Memory B cell (primary cell): ENCODE measurements around the gene FAHD1.
"Not testable (repeated sequence)": the region's sequence is repeated elsewhere in the genome, so short reads cannot be mapped to it uniquely, and the experiment has no call there.

Experiments
- ATAC-seq: fragments of 150-1000 bp; cut with Tn5 transposase; 2 replicates; pipeline ENCODE4 v1.10.0; 2021; ENCODE audit warnings: low read depth, mild to moderate bottlenecking, moderate library complexity
- DNase-seq, 2 donors: peaks; one replicate each; pipeline ENCODE4 v3.0.0; 2022; ENCODE audit warnings: low spot score in 2 of 2
- H3K27ac Mint-ChIP-seq: one replicate; pipeline ENCODE4 v1.8.0; 2022; ENCODE audit warnings: mild to moderate bottlenecking, moderate library complexity, mixed read lengths
- H3K27me3 Mint-ChIP-seq: one replicate; pipeline ENCODE4 v1.8.0; 2022; ENCODE audit warnings: mixed read lengths
- H3K36me3 Mint-ChIP-seq: one replicate; pipeline ENCODE4 v1.8.0; 2022; ENCODE audit warnings: mild to moderate bottlenecking, mixed read lengths
- H3K4me1 Mint-ChIP-seq: one replicate; pipeline ENCODE4 v1.8.0; 2022; ENCODE audit warnings: mixed read lengths
- H3K4me3 Mint-ChIP-seq: one replicate; pipeline ENCODE4 v1.8.0; 2022; ENCODE audit warnings: mild to moderate bottlenecking, moderate library complexity, mixed read lengths
- H3K9me3 Mint-ChIP-seq: one replicate; pipeline ENCODE4 v1.8.0; 2022; ENCODE audit warnings: mixed read lengths

The FAHD1 gene

GRCh38 chr16:1794221-1794871, 32.7 kb upstream of the FAHD1 start:
- Mint-ChIP-seq H3K4me3 (no peak overlapping the region), H3K4me1 (no peaks in the 10 kb centered on the region), H3K9me3 (peaks cover 7% of the 10 kb centered on the region)

DNA sequence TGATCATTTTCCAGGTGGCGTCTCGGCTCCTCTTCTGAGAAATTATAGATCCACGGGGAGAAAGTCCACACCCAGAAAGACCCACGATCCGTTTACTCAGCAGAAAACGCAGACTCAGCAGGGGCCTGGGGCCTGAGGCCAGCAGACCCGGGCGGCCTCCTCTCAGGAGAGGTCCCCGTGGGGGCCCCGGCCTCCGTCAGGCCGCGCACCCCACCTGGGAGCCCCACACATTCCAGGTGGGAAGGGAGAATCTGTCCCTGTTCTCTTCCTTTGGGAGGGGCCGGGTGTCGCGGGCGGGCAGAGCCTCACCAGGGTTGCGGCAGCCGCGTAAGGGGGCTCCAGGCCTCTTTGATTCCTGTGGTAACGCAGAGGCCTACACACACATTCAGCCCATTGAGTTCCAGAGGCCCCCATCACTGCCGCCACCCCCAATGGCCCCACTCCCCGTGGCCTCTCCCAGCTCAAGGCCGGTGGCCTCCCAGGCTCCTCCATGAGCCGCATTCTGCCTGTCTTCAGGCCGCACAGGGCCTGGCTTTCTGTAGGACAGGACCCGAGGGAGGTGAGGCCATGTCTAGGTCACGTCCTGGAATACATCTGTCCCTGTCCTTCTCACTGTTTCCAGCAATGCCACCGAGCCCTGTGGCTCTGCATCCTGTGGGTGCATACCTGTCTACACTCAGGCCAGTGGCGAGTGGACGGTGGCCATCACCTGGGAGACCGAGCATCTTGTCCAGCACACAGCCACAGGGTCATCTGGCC, 31.9 kb upstream of the FAHD1 start:
- Mint-ChIP-seq H3K9me3 (peaks cover 7% of the 10 kb centered on the region), H3K36me3 (peaks cover 8% of the 10 kb centered on the region), H3K27ac (no peak overlapping the region), H3K4me3 (no peak overlapping the region), H3K27me3 (no peaks in the 10 kb centered on the region), H3K4me1 (no peaks in the 10 kb centered on the region)
- no peak for DNase-seq
- no peak for ATAC-seq

More at GRCh38 chr16:1794221-1794871, 32.7 kb upstream of the FAHD1 start:
- DNase-seq (no peak), ATAC-seq (no peak)
- Mint-ChIP-seq H3K27me3 (no peaks in the 10 kb centered on the region), H3K36me3 (peaks cover 4% of the 10 kb centered on the region), H3K27ac (no peak overlapping the region)

GRCh38 chr16:1799263-1799662, 27.7 kb upstream of the FAHD1 start:
- not testable (repeated sequence) for H3K4me3 Mint-ChIP-seq, ATAC-seq, H3K27me3 Mint-ChIP-seq, DNase-seq, H3K4me1 Mint-ChIP-seq, H3K9me3 Mint-ChIP-seq, H3K27ac Mint-ChIP-seq
- H3K36me3 Mint-ChIP-seq = peaks cover 11% of the 10 kb centered on the region

DNA sequence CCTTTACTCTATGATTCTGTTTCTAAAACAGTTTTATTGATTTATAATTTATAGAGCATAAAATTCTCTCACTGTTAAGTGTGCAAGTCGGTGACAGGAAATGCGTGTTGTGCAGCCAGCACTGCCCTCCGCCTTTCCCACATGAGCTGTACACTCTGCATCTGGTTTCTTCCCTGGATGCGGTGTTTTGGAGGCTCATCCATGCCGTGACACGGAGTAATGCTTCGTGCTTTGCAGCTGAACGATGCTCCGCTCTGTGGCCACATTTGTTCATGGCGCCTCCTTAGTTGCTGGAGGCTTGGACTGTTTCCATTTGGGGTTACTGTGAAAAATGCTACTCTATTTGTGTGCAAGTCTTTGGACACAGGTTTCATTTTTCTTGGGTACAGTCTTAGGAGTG, 26.3 kb upstream of the FAHD1 start:
- Mint-ChIP-seq H3K36me3 (peaks cover 15% of the 10 kb centered on the region), H3K27ac (no peak overlapping the region), H3K4me1 (peaks cover 2% of the 10 kb centered on the region), H3K4me3 (no peak overlapping the region), H3K9me3 (peaks cover 9% of the 10 kb centered on the region), H3K27me3 (no peaks in the 10 kb centered on the region)
- DNase-seq (no peak), ATAC-seq (no peak)

- Mint-ChIP-seq H3K9me3 (no peaks in the 10 kb centered on the region), H3K36me3 (peaks cover 15% of the 10 kb centered on the region), H3K4me1 (no peaks in the 10 kb centered on the region), H3K27ac (no peak overlapping the region), H3K4me3 (no peak overlapping the region), H3K27me3 (no peaks in the 10 kb centered on the region)
- no peak for DNase-seq
- ATAC-seq = no peak
Measured at GRCh38 chr16:1807626-1808025, 19.4 kb upstream of the FAHD1 start.

- DNase-seq (no peak), ATAC-seq (no peak)
- Mint-ChIP-seq H3K27ac (no peak overlapping the region), H3K27me3 (no peaks in the 10 kb centered on the region), H3K9me3 (no peaks in the 10 kb centered on the region), H3K4me3 (no peak overlapping the region), H3K36me3 (peaks cover 19% of the 10 kb centered on the region), H3K4me1 (peaks cover 4% of the 10 kb centered on the region)
Measured at GRCh38 chr16:1808691-1809090, 18.3 kb upstream of the FAHD1 start.

DNA sequence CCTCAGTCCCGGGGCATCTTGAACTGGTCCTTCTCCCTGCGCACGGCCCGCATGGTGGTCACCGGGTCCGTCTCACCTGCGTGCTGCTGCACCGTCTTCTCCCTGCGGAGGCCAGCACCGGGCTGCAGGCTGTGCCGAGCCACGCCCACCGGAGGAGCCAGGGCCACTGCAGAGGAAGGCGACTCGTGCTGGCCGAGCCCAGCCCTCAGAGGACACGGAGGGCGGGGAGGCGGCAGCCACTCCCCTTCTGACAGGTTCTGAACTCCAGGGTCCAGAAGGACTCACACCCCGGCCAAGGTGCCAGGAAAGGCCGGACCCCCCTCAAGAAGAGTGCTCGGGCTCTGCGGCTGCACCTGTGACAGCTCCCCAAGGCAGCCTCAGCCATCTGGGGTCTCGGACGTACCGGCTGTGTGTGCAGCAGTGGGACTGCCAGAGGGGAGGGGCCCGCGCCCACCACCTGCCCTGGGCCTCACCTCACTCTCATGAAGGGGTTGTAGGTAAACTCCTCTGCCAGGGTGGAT, 17.7 kb upstream of the FAHD1 start:
- Mint-ChIP-seq H3K4me3 (no peak overlapping the region), H3K9me3 (no peaks in the 10 kb centered on the region), H3K27me3 (no peaks in the 10 kb centered on the region), H3K27ac (no peak overlapping the region), H3K4me1 (peaks cover 4% of the 10 kb centered on the region), H3K36me3 (peaks cover 19% of the 10 kb centered on the region)
- ATAC-seq (no peak), DNase-seq (no peak)

DNA sequence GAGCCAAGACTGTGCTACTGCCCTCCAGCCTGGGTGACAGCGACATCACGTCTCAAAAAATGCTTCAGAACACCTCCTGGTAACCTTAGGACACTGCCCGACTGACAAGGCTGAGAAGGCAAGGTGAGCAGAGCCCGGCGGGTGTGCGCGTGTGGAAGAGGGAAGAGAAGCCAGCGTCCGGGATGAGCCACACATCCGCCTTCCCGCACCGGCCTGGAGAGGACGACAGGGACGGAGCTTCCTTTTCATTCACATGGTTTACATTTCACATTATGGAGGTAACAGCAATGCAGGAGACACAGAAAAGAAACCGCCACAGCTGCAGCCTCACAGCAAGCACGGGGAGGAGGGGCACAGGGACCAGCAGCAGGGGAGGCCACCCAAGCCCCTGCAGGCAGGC, 16.9 kb upstream of the FAHD1 start:
- DNase-seq = no peak
- Mint-ChIP-seq H3K36me3 (peaks cover 21% of the 10 kb centered on the region), H3K9me3 (no peaks in the 10 kb centered on the region), H3K27me3 (no peaks in the 10 kb centered on the region), H3K4me3 (no peak overlapping the region), H3K27ac (no peak overlapping the region), H3K4me1 (peaks cover 4% of the 10 kb centered on the region)
- ATAC-seq = no peak

DNA sequence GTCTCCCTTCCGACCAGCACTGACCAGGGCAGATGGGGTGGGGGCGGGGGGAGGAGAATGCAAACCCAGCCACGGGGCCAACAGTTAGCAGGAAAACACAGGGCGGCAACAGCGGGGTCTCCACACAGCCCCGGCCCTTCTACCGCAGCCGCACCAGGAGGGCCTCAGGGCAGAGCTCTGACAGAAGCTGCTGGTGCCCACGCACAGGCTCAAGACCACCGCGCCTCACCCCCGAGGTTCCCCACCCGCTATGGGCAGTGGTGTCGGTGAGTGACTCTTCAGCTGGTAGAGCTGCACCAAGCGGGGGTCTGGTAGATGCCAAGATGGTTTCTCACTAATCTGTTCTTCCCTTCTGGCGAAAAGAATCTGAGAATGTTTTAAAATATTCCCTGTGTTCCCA, 16.5 kb upstream of the FAHD1 start:
- no peak overlapping the region for H3K27ac Mint-ChIP-seq
- no peak for ATAC-seq
- DNase-seq = no peak

DNA sequence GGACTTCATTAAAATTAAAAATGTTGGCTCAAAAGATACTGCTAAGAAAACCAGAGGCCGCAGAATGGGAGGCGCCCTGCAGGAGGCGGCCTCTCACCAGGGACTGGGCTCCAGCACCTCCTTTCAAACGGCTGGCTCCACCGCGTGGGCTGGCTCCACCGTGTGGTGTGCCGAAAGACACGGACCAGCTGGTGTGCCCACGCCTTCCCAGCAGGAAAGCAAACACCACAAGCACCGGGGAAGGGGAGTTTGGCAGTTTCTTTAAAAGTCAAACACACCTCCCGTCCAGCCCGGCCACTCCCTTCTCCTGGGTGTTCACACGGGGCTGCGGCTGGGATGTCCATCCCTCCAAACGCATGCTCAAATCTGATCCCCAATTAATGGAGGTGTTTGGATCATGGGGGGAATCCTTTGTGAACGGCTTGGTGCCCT, 14.3 kb upstream of the FAHD1 start:
- peaks cover 16% of the 10 kb centered on the region for H3K36me3 Mint-ChIP-seq
- ATAC-seq = no peak
- no peaks in the 10 kb centered on the region for H3K9me3 Mint-ChIP-seq
- no peak overlapping the region for H3K27ac Mint-ChIP-seq
- no peak overlapping the region for H3K4me3 Mint-ChIP-seq
- no peaks in the 10 kb centered on the region for H3K27me3 Mint-ChIP-seq
- H3K4me1 Mint-ChIP-seq = peaks cover 4% of the 10 kb centered on the region
- no peak for DNase-seq

More for the DNA sequence above, 16.5 kb upstream of the FAHD1 start:
- H3K27me3 Mint-ChIP-seq = no peaks in the 10 kb centered on the region
- peaks cover 4% of the 10 kb centered on the region for H3K4me1 Mint-ChIP-seq
- H3K36me3 Mint-ChIP-seq = peaks cover 23% of the 10 kb centered on the region
- H3K4me3 Mint-ChIP-seq = no peak overlapping the region
- no peaks in the 10 kb centered on the region for H3K9me3 Mint-ChIP-seq

GRCh38 chr16:1815461-1815860, 11.5 kb upstream of the FAHD1 start:
- no peak overlapping the region for H3K4me3 Mint-ChIP-seq
- H3K27me3 Mint-ChIP-seq = no peaks in the 10 kb centered on the region
- no peak overlapping the region for H3K27ac Mint-ChIP-seq
- DNase-seq (no peak), ATAC-seq (no peak)
- peaks cover 11% of the 10 kb centered on the region for H3K36me3 Mint-ChIP-seq
- no peaks in the 10 kb centered on the region for H3K9me3 Mint-ChIP-seq
- peaks cover 4% of the 10 kb centered on the region for H3K4me1 Mint-ChIP-seq

DNA sequence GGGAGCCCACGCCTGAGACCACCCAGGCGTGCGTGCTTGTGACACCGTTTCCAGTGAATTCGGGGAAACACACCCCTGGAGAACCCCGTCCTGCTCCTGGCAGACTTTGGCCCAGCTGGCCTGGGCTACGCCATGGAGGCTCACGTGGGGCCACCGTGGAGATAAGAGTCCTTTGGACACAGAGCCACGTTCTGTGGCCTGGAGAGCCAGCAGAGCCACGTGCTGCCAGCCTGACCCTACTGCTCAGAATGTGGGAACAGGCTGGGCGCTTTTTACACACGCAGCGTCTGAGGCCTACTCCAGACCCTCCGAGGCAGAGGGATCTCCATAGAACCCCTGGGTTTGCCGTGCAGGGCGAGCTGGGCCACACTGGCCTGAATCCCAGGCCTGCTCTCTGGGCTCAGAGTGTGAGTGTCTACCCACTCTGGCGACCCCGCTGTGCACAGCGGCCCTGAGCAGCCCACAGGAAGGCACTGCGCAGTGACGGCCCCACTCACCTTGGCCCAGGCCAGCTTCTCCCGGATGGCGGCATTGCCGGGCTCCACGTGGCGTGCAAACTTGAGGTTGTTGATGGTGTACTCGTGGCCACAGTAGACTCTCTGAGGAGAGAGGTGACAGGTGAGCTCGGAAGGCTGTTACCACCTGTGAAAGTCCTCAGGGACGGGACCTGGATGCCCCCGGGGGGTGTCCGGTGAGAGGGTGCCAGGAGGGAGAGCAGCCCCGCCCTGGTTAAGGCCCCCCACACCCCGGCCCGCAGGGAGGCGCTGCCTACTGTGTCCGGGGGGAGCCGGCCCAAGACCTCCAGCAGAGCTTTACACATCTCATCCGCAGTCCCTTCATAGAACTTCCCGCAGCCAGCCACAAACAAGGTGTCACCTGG, 10.4 kb upstream of the FAHD1 start:
- Mint-ChIP-seq H3K36me3 (peaks cover 11% of the 10 kb centered on the region), H3K4me3 (no peak overlapping the region), H3K9me3 (no peaks in the 10 kb centered on the region), H3K27me3 (no peaks in the 10 kb centered on the region), H3K27ac (no peak overlapping the region), H3K4me1 (peaks cover 4% of the 10 kb centered on the region)
- ATAC-seq (no peak), DNase-seq (no peak)

GRCh38 chr16:1817276-1817589, 9.8 kb upstream of the FAHD1 start:
- Mint-ChIP-seq H3K9me3 (no peaks in the 10 kb centered on the region), H3K36me3 (peaks cover 11% of the 10 kb centered on the region), H3K27me3 (no peaks in the 10 kb centered on the region), H3K4me1 (peaks cover 4% of the 10 kb centered on the region), H3K27ac (no peak overlapping the region), H3K4me3 (no peak overlapping the region)
- no peak for ATAC-seq
- no peak for DNase-seq

GRCh38 chr16:1817716-1818115, 9.3 kb upstream of the FAHD1 start:
- Mint-ChIP-seq H3K4me3 (no peak overlapping the region), H3K27me3 (no peaks in the 10 kb centered on the region), H3K9me3 (no peaks in the 10 kb centered on the region), H3K36me3 (peaks cover 11% of the 10 kb centered on the region), H3K27ac (no peak overlapping the region), H3K4me1 (peaks cover 4% of the 10 kb centered on the region)
- ATAC-seq = no peak
- no peak for DNase-seq
